Body of pancreas (tissue), 4 donors: ENCODE data around the gene SETDB1. TPM values are rescaled to one million over a fixed set of nuclear protein-coding genes. Genes with fewer than 3 reads are reported as not detected.
"Not testable (repeated sequence)": the region's sequence is repeated elsewhere in the genome, so short reads cannot be mapped to it uniquely, and the experiment has no call there.

Experiments used
- ATAC-seq: fragments of 150-250 bp; one replicate; pipeline ENCODE4 v1.9.1; 2016
- DNase-seq, 4 donors: peaks; one replicate each; pipeline ENCODE4 v3.0.0-alpha.2; 2019
- H3K27ac ChIP-seq, 4 donors: fragments of 200-600 bp; sonication (generic); 1 replicate in 3 of 4; 2 replicates in 1 of 4; pipeline versions ENCODE4 v1.5.1 to v1.6.1; 2016 to 2019; ENCODE audit warnings: mild to moderate bottlenecking in 1 of 4, mixed read lengths in 1 of 4, moderate library complexity in 1 of 4
- H3K27me3 ChIP-seq, 2 donors: fragments of 200-600 bp; sonication (generic); one replicate each; pipeline ENCODE4 v1.6.0; 2016; ENCODE audit warnings: mild to moderate bottlenecking in 1 of 2
- H3K36me3 ChIP-seq, 2 donors: fragments of 200-600 bp; sonication (generic); replicated peaks in 1 of 2; 2 replicates each; pipeline ENCODE4 v1.5.1; 2016; ENCODE audit warnings: low read depth in 2 of 2; ENCODE audit not compliant: insufficient read depth in 1 of 2
- H3K4me1 ChIP-seq: fragments of 200-600 bp; sonication (generic); one replicate; pipeline ENCODE4 v1.6.0; 2016
- H3K4me3 ChIP-seq, 2 donors: fragments of 200-600 bp; sonication (generic); 1 replicate in 1 of 2; 2 replicates in 1 of 2; pipeline ENCODE4 v1.5.1; 2016 to 2019
- H3K9me3 ChIP-seq, 3 donors: fragments of 200-600 bp; sonication (generic); 1 replicate in 2 of 3; 2 replicates in 1 of 3; pipeline ENCODE4 v1.5.1; 2016
- POLR2A ChIP-seq, 3 donors: fragments of 450-650 bp; IDR thresholded peaks; one replicate each; pipeline ENCODE4 v1.6.1; 2016; ENCODE audit warnings: antibody characterized with exemption in 3 of 3, mild to moderate bottlenecking in 2 of 3
- WGBS, 2 donors: methylation state at CpG; one replicate each; pipeline ENCODE4 v1.1.5; 2017; 5-methylcytosine and 5-hydroxymethylcytosine counted together
- intact Hi-C: fragments of 100-400 bp; cut with DNase I; formaldehyde crosslinking; loops from one replicate; pipeline ENCODE4 v1.15.1; 2023
- total RNA-seq, 2 donors: library from RNA; depleted of rRNA; stranded (reverse); fragments of >200 nt; gene quantifications; one replicate each; pipeline ENCODE4 v1.1.0, GENCODE V29; 2016
- TF ChIP-seq, protein P1 (sequence below), 7 experiments: fragments of 450-650 bp in 4 of 7; fragments of 200-600 bp in 3 of 7; sonication (generic) in 3 of 7; IDR thresholded peaks; one replicate each; pipeline ENCODE4 v1.5.1; 2016 to 2019; ENCODE audit warnings: antibody characterized with exemption in 7 of 7

Gene SETDB1
- total RNA-seq, 2 donors from 2014 or later: 26.5 to 45.2 TPM

DNA sequence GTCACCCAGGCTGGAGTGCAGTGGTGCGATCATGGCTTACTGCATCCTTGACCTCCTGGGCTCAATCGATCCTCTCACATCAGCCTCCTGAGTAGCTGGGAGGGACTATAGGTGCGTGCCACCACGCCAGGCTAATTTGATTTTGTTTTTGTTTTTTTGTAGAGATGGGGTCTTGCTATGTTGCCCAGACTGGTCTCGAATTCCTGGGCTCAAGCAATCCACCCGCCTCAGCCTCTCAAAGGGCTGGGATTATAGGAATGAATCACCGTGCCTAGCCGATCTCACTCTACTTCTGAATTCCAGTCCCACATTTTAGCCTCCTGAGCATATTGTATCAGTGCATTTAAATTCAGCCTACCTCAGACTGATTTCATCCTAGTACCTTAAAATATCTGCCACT is 37.4 kb upstream of the SETDB1 start:
- no peaks in the 10 kb centered on the region for H3K4me1 ChIP-seq
- no peaks in the 10 kb centered on the region for H3K36me3 ChIP-seq
- TF ChIP-seq, protein P1, sequence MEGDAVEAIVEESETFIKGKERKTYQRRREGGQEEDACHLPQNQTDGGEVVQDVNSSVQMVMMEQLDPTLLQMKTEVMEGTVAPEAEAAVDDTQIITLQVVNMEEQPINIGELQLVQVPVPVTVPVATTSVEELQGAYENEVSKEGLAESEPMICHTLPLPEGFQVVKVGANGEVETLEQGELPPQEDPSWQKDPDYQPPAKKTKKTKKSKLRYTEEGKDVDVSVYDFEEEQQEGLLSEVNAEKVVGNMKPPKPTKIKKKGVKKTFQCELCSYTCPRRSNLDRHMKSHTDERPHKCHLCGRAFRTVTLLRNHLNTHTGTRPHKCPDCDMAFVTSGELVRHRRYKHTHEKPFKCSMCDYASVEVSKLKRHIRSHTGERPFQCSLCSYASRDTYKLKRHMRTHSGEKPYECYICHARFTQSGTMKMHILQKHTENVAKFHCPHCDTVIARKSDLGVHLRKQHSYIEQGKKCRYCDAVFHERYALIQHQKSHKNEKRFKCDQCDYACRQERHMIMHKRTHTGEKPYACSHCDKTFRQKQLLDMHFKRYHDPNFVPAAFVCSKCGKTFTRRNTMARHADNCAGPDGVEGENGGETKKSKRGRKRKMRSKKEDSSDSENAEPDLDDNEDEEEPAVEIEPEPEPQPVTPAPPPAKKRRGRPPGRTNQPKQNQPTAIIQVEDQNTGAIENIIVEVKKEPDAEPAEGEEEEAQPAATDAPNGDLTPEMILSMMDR (IDR thresholded peaks at IDR 0.05): no peak
- TF ChIP-seq POLR2A (IDR thresholded peaks at IDR 0.05): no peak
- intact Hi-C loops: no loop called here
- 77 to 83% methylated on average over 8 of the region's 8 CpGs for WGBS, 2 donors
- H3K27me3 ChIP-seq: no peaks in the 10 kb centered on the region
- no peak for DNase-seq
- no peak overlapping the region for H3K4me3 ChIP-seq
- no peaks in the 10 kb centered on the region for H3K9me3 ChIP-seq
- no peak for ATAC-seq
- no peak overlapping the region for H3K27ac ChIP-seq

DNA sequence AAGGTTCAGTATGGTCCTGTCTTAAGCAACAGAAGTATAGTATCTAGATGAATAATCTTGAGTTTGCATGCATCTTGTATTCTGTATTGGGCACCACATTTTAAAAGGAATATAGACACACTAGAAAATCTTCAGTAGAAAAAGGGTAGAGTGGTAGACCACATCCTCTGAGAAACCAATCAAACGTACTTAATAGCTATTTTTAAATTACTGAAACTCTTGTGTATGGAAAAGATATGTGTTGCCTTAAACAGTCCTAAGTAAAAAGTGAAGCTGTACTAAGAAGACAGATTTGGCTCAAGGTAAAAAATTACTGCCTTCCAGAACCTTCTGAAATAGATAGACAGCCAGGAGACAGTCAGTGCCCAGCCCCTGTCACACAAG is 36.1 kb upstream of the SETDB1 start:
- 21 to 39% methylated on average over 1 of the region's 1 CpG for WGBS, 2 donors
- no peak for ATAC-seq
- TF ChIP-seq, protein P1 (IDR thresholded peaks at IDR 0.05): no peak
- TF ChIP-seq POLR2A (IDR thresholded peaks at IDR 0.05): no peak

DNA sequence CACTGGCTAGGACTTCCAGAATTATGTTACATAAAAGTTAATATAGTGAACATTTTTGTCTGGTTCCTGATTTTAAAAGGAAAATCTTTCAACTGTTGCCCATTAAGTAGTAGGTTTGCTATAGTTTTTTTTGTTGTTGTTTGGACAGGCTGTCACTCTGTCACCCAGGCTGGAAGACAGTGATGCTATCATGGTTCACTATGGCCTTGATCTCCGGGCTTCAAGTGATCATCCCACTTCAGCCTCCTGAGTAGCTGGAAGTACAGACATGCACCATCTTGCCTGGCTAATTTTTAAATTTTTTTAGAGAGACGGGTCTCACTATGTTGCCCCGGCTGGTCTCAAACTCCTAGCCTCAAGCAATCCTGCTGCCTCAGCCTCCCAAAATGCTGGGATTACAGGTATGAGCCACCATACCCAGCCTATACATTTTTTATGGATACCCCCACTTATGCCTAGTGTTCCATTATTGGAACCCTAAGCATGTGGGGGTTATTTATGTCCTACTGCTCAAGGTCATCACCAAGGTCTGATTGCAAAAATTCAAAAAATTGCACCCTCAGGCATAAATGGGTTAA is 32.7 kb upstream of the SETDB1 start:
- DNase-seq (no peak), ATAC-seq (no peak)
- intact Hi-C loops: no loop called here
- H3K27me3 ChIP-seq: no peaks in the 10 kb centered on the region
- TF ChIP-seq, protein P1 (IDR thresholded peaks at IDR 0.05): no peak
- no peak for TF ChIP-seq POLR2A (IDR thresholded peaks at IDR 0.05)
- no peak overlapping the region for H3K4me3 ChIP-seq
- H3K27ac ChIP-seq: no peak overlapping the region
- H3K36me3 ChIP-seq: no peaks in the 10 kb centered on the region
- H3K4me1 ChIP-seq: no peaks in the 10 kb centered on the region
- WGBS, 2 donors: 71 to 78% methylated on average over 3 of the region's 3 CpGs
- no peaks in the 10 kb centered on the region for H3K9me3 ChIP-seq

More for the DNA sequence above, 36.1 kb upstream of the SETDB1 start:
- DNase-seq: no peak
- Histone ChIP-seq H3K27ac (no peak overlapping the region), H3K4me3 (no peak overlapping the region), H3K4me1 (no peaks in the 10 kb centered on the region), H3K9me3 (no peaks in the 10 kb centered on the region), H3K27me3 (no peaks in the 10 kb centered on the region), H3K36me3 (no peaks in the 10 kb centered on the region)
- intact Hi-C loops: no loop called here

DNA sequence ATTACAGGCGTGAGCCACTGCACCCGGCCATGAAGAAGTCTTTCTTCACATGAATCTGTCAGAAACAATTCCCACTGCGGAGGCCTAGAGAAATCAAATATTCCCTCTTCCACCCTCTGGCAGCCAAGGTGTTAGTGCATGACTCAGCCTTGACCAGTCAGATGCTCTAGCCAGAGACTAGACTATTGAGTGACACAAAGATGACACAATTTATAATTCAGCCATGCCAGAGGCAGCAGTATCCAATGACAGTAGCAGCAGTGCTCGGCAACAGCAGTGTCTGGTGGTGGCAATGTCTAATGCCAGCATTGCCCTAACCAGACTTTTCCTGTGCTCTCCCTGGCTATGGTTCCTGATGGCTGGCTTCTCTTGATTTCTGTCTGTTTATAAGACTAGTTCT is 30.5 kb upstream of the SETDB1 start:
- H3K4me1 ChIP-seq: no peaks in the 10 kb centered on the region
- 66 to 92% methylated on average over 4 of the region's 4 CpGs for WGBS, 2 donors

DNA sequence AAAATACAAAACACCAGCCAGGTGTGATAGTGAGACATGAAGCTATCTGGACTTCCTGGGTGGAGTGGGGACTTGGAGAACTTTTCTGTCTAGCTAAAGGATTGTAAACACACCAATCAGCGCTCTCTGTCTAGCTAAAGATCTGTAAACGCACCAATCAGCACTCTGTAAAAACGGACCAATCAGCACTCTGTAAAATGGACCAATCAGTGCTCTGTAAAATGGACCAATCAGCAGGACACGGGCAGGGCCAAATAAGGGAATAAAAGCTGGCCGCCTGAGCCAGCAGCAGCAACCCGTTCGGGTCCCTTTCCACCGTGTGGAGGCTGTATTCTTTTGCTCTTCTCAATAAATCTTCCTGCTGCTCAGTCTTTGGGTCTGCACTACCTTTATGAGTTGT is 26.4 kb upstream of the SETDB1 start:
- ATAC-seq, intact Hi-C loops: not testable (repeated sequence)

More for the DNA sequence above, 30.5 kb upstream of the SETDB1 start:
- TF ChIP-seq POLR2A (IDR thresholded peaks at IDR 0.05): no peak
- TF ChIP-seq, protein P1 (IDR thresholded peaks at IDR 0.05): no peak
- H3K36me3 ChIP-seq: no peaks in the 10 kb centered on the region
- no peak overlapping the region for H3K27ac ChIP-seq
- no peaks in the 10 kb centered on the region for H3K27me3 ChIP-seq
- ATAC-seq: no peak
- no peaks in the 10 kb centered on the region for H3K9me3 ChIP-seq
- DNase-seq: no peak
- no peak overlapping the region for H3K4me3 ChIP-seq
- intact Hi-C loops: no loop called here

More for the DNA sequence above, 26.4 kb upstream of the SETDB1 start:
- 84 to 92% methylated on average over 8 of the region's 8 CpGs for WGBS, 2 donors
- H3K9me3 ChIP-seq, DNase-seq, H3K4me3 ChIP-seq, H3K27ac ChIP-seq, H3K27me3 ChIP-seq, H3K4me1 ChIP-seq, H3K36me3 ChIP-seq: not testable (repeated sequence)
